ENCODE measurements around the gene IL5.

IL5 gene

DNA sequence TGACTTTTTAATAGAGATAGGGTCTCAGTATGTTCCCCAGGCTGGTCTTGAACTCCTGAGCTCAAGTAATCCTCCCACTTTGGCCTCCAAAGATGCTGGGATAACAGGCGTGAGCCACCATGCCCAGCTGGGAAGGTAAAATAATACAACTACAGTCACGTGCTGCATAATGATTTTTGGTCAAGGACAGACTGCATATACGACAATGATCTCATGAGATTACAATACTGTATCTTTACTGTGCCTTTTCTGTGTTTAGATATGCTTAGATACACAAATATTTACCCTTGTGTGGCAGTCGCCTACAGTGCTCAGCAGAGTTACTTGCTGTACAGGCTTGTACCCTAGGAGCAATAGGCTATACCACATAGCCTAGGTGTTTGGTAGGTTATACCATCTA lies 38.6 kb downstream of the IL5 start:
- Histone ChIP-seq H3K4me1 (ENCODE audit: control insufficient read depth in 1 of 2, insufficient read depth in 2 of 2, low read length in 2 of 2) (peaks cover 14 to 26% of the 10 kb centered on the region in 2 donors), H3K27ac (ENCODE audit: low read length) (no peak overlapping the region)

DNA sequence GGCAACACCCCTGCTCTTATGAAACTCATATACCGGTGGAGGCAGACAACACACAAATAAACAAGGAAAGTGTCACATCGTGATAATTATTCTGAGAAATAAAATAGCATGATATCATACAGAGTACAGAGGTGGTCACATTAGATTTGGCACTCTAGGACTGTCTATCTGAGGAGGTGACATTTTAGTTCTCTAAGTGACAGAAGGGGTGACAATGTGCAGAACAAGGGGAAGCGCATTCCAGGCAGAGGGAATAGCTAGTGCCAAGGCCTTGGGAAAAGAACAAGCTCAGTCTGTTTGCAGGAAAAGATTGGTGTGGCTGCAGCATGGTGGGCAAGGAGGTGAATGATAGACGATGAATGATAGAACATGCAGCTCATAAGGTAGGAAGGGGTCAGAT lies 40.1 kb downstream of the IL5 start:
- no peaks in the 10 kb centered on the region for H3K36me3 ChIP-seq (ENCODE audit: control insufficient read depth in 1 of 2, insufficient read depth in 2 of 2, low read length in 2 of 2)
- peaks cover 14 to 26% of the 10 kb centered on the region in 2 donors for H3K4me1 ChIP-seq (ENCODE audit: control insufficient read depth in 1 of 2, insufficient read depth in 2 of 2, low read length in 2 of 2)
- peak overlapping the region; percentile 63 for H3K27ac ChIP-seq (ENCODE audit: low read length)
- no peaks in the 10 kb centered on the region for H3K9me3 ChIP-seq (ENCODE audit: control insufficient read depth in 1 of 2, low read length in 2 of 2)
- H3K4me3 ChIP-seq (ENCODE audit: low read depth in 1 of 2, low read length in 2 of 2), result no peak overlapping the region
- no peaks in the 10 kb centered on the region for H3K27me3 ChIP-seq (ENCODE audit: low read depth, low read length)

More for the DNA sequence above, 38.6 kb downstream of the IL5 start:
- Histone ChIP-seq H3K36me3 (ENCODE audit: control insufficient read depth in 1 of 2, insufficient read depth in 2 of 2, low read length in 2 of 2) (no peaks in the 10 kb centered on the region), H3K4me3 (ENCODE audit: low read depth in 1 of 2, low read length in 2 of 2) (no peak overlapping the region), H3K27me3 (ENCODE audit: low read depth, low read length) (no peaks in the 10 kb centered on the region), H3K9me3 (ENCODE audit: control insufficient read depth in 1 of 2, low read length in 2 of 2) (no peaks in the 10 kb centered on the region)

GRCh38 chr5:132501961-132502931 lies 41.1 kb downstream of the IL5 start:
- H3K27me3 ChIP-seq (ENCODE audit: low read depth, low read length), result no peaks in the 10 kb centered on the region
- peak overlapping the region; percentile 77 for H3K27ac ChIP-seq (ENCODE audit: low read length)
- no peaks in the 10 kb centered on the region for H3K36me3 ChIP-seq (ENCODE audit: control insufficient read depth in 1 of 2, insufficient read depth in 2 of 2, low read length in 2 of 2)
- peaks cover 17 to 35% of the 10 kb centered on the region in 2 donors for H3K4me1 ChIP-seq (ENCODE audit: control insufficient read depth in 1 of 2, insufficient read depth in 2 of 2, low read length in 2 of 2)
- H3K9me3 ChIP-seq (ENCODE audit: control insufficient read depth in 1 of 2, low read length in 2 of 2), result no peaks in the 10 kb centered on the region
- H3K4me3 ChIP-seq (ENCODE audit: low read depth in 1 of 2, low read length in 2 of 2), result no peak overlapping the region

- Histone ChIP-seq H3K9me3 (ENCODE audit: control insufficient read depth in 1 of 2, low read length in 2 of 2) (no peaks in the 10 kb centered on the region), H3K36me3 (ENCODE audit: control insufficient read depth in 1 of 2, insufficient read depth in 2 of 2, low read length in 2 of 2) (no peaks in the 10 kb centered on the region), H3K27ac (ENCODE audit: low read length) (peak overlapping the region; percentile 77), H3K27me3 (ENCODE audit: low read depth, low read length) (no peaks in the 10 kb centered on the region), H3K4me1 (ENCODE audit: control insufficient read depth in 1 of 2, insufficient read depth in 2 of 2, low read length in 2 of 2) (peaks cover 18 to 38% of the 10 kb centered on the region in 2 donors), H3K4me3 (ENCODE audit: low read depth in 1 of 2, low read length in 2 of 2) (no peak overlapping the region)
Measured at GRCh38 chr5:132501629-132501956, 41.7 kb downstream of the IL5 start.

DNA sequence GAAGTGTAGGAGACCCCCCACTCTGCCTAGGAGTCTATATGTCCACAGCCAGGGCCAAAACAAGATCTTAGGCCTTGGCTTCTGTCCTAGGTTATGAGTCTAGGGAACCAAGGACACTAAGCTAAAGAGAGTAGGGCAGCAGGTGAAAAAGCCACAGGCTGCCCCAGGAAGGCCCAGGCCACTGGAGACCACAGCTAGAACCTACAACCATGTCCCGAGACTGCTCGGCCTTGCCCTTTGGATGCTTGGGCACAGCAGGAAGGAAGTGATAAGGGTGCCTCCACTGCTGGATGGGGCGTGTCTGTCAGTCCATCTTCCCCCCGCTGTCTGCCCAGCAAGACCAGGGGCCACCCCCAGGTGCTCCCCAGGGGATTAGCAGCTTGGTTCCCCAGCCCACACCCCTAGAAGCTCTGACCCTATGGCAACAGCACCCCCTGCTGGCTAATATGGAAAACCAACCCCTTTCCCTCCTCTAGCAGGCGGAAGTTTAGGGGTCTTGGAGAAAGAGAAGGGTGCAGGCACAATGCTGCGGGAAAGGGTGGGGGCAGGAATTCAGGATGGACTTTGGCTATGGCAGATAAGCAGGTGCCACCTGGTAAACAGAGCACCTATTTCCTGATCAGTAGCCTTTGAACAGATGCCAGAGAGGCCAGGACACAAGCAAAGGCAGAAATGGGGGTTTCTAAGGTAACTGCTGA lies 42.2 kb downstream of the IL5 start:
- no peak overlapping the region for H3K4me3 ChIP-seq (ENCODE audit: low read depth in 1 of 2, low read length in 2 of 2)
- peak overlapping the region; percentile 77 for H3K27ac ChIP-seq (ENCODE audit: low read length)
- H3K4me1 ChIP-seq (ENCODE audit: control insufficient read depth in 1 of 2, insufficient read depth in 2 of 2, low read length in 2 of 2), result peaks cover 13 to 37% of the 10 kb centered on the region in 2 donors
- H3K27me3 ChIP-seq (ENCODE audit: low read depth, low read length), result no peaks in the 10 kb centered on the region
- no peaks in the 10 kb centered on the region for H3K36me3 ChIP-seq (ENCODE audit: control insufficient read depth in 1 of 2, insufficient read depth in 2 of 2, low read length in 2 of 2)
- no peaks in the 10 kb centered on the region for H3K9me3 ChIP-seq (ENCODE audit: control insufficient read depth in 1 of 2, low read length in 2 of 2)

GRCh38 chr5:132500244-132500930 lies 42.9 kb downstream of the IL5 start:
- no peaks in the 10 kb centered on the region for H3K27me3 ChIP-seq (ENCODE audit: low read depth, low read length)
- no peaks in the 10 kb centered on the region for H3K9me3 ChIP-seq (ENCODE audit: control insufficient read depth in 1 of 2, low read length in 2 of 2)
- peak overlapping the region; percentile 88 for H3K27ac ChIP-seq (ENCODE audit: low read length)
- no peaks in the 10 kb centered on the region for H3K36me3 ChIP-seq (ENCODE audit: control insufficient read depth in 1 of 2, insufficient read depth in 2 of 2, low read length in 2 of 2)
- H3K4me3 ChIP-seq (ENCODE audit: low read depth in 1 of 2, low read length in 2 of 2), result no peak overlapping the region
- H3K4me1 ChIP-seq (ENCODE audit: control insufficient read depth in 1 of 2, insufficient read depth in 2 of 2, low read length in 2 of 2), result peaks cover 11 to 33% of the 10 kb centered on the region in 2 donors

GRCh38 chr5:132499440-132500243 lies 43.7 kb downstream of the IL5 start:
- no peaks in the 10 kb centered on the region for H3K9me3 ChIP-seq (ENCODE audit: control insufficient read depth in 1 of 2, low read length in 2 of 2)

GRCh38 chr5:132498686-132499271 lies 44.5 kb downstream of the IL5 start:
- peaks cover 23 to 36% of the 10 kb centered on the region in 2 donors for H3K4me1 ChIP-seq (ENCODE audit: control insufficient read depth in 1 of 2, insufficient read depth in 2 of 2, low read length in 2 of 2)
- peak overlapping the region; percentile 88 for H3K27ac ChIP-seq (ENCODE audit: low read length)

More at GRCh38 chr5:132499440-132500243, 43.7 kb downstream of the IL5 start:
- peaks cover 19 to 36% of the 10 kb centered on the region in 2 donors for H3K4me1 ChIP-seq (ENCODE audit: control insufficient read depth in 1 of 2, insufficient read depth in 2 of 2, low read length in 2 of 2)
- peak overlapping the region; percentile 88 for H3K27ac ChIP-seq (ENCODE audit: low read length)
- H3K36me3 ChIP-seq (ENCODE audit: control insufficient read depth in 1 of 2, insufficient read depth in 2 of 2, low read length in 2 of 2), result no peaks in the 10 kb centered on the region
- H3K4me3 ChIP-seq (ENCODE audit: low read depth in 1 of 2, low read length in 2 of 2), result no peak overlapping the region
- no peaks in the 10 kb centered on the region for H3K27me3 ChIP-seq (ENCODE audit: low read depth, low read length)

GRCh38 chr5:132498152-132498551 lies 45.2 kb downstream of the IL5 start:
- H3K27ac ChIP-seq (ENCODE audit: low read length), result peak overlapping the region; percentile 88
- no peaks in the 10 kb centered on the region for H3K9me3 ChIP-seq (ENCODE audit: control insufficient read depth in 1 of 2, low read length in 2 of 2)
- H3K36me3 ChIP-seq (ENCODE audit: control insufficient read depth in 1 of 2, insufficient read depth in 2 of 2, low read length in 2 of 2), result no peaks in the 10 kb centered on the region
- no peaks in the 10 kb centered on the region for H3K27me3 ChIP-seq (ENCODE audit: low read depth, low read length)
- H3K4me3 ChIP-seq (ENCODE audit: low read depth in 1 of 2, low read length in 2 of 2), result no peak overlapping the region
- peaks cover 23 to 36% of the 10 kb centered on the region in 2 donors for H3K4me1 ChIP-seq (ENCODE audit: control insufficient read depth in 1 of 2, insufficient read depth in 2 of 2, low read length in 2 of 2)

More at GRCh38 chr5:132498686-132499271, 44.5 kb downstream of the IL5 start:
- H3K36me3 ChIP-seq (ENCODE audit: control insufficient read depth in 1 of 2, insufficient read depth in 2 of 2, low read length in 2 of 2), result no peaks in the 10 kb centered on the region
- H3K9me3 ChIP-seq (ENCODE audit: control insufficient read depth in 1 of 2, low read length in 2 of 2), result no peaks in the 10 kb centered on the region
- no peaks in the 10 kb centered on the region for H3K27me3 ChIP-seq (ENCODE audit: low read depth, low read length)
- no peak overlapping the region for H3K4me3 ChIP-seq (ENCODE audit: low read depth in 1 of 2, low read length in 2 of 2)

- no peaks in the 10 kb centered on the region for H3K36me3 ChIP-seq (ENCODE audit: control insufficient read depth in 1 of 2, insufficient read depth in 2 of 2, low read length in 2 of 2)
- H3K27ac ChIP-seq (ENCODE audit: low read length), result peak overlapping the region; percentile 88
- H3K27me3 ChIP-seq (ENCODE audit: low read depth, low read length), result no peaks in the 10 kb centered on the region
- peak overlapping the region; percentile 60 to 70 for H3K4me3 ChIP-seq (ENCODE audit: low read depth in 1 of 2, low read length in 2 of 2)
- H3K4me1 ChIP-seq (ENCODE audit: control insufficient read depth in 1 of 2, insufficient read depth in 2 of 2, low read length in 2 of 2), result peaks cover 20 to 36% of the 10 kb centered on the region in 2 donors
- no peaks in the 10 kb centered on the region for H3K9me3 ChIP-seq (ENCODE audit: control insufficient read depth in 1 of 2, low read length in 2 of 2)
Measured at GRCh38 chr5:132497488-132497997, 45.8 kb downstream of the IL5 start.
